HepG2 (cell line): ENCODE data around the gene IMP3. TPM values are rescaled to one million over a fixed set of nuclear protein-coding genes. Genes with fewer than 3 reads are reported as not detected.

Source experiments
- BCL3 ChIP-seq: sonication (generic); formaldehyde crosslinking; IDR thresholded peaks from 2 replicates; pipeline ENCODE4 v1.5.1; 2020; ENCODE audit warnings: mild to moderate bottlenecking, missing genetic modification reagents, moderate library complexity
- CCDC6 ChIP-seq: sonication (generic); formaldehyde crosslinking; IDR thresholded peaks from 2 replicates; pipeline ENCODE4 v1.8.1; 2022; ENCODE audit warnings: mild to moderate bottlenecking, missing genetic modification reagents, moderate library complexity
- EZH2 ChIP-seq: conservative IDR thresholded peaks from 2 replicates; pipeline ENCODE4 v1.6.1; 2012; ENCODE audit warnings: mild to moderate bottlenecking, low read depth, low read length, moderate library complexity
- KDM1A ChIP-seq: IDR thresholded peaks from 2 replicates; pipeline ENCODE4 v1.6.1; 2016; ENCODE audit warnings: missing compliant biosample characterization
- LCORL ChIP-seq, 2 experiments: fragments of 450-650 bp in 1 of 2; sonication (generic) in 1 of 2; formaldehyde crosslinking in 1 of 2; IDR thresholded peaks; 2 replicates each; pipeline versions ENCODE4 v1.5.0 to v1.6.1; 2017 to 2020; ENCODE audit warnings: antibody characterized with exemption in 1 of 2, missing genetic modification reagents in 1 of 2
- NCOA1 ChIP-seq: sonication (generic); formaldehyde crosslinking; IDR thresholded peaks from 2 replicates; pipeline ENCODE4 v1.9.0; 2021; ENCODE audit warnings: missing genetic modification reagents
- PHF21A ChIP-seq: sonication (generic); formaldehyde crosslinking; IDR thresholded peaks from 2 replicates; pipeline ENCODE4 v1.5.0; 2020; ENCODE audit warnings: mild to moderate bottlenecking, missing genetic modification reagents
- RAD21 ChIP-seq: fragments of 450-650 bp; formaldehyde crosslinking; IDR thresholded peaks from 2 replicates; pipeline ENCODE4 v1.5.0; 2020; ENCODE audit warnings: mild to moderate bottlenecking
- RBM39 ChIP-seq: fragments of 200-400 bp; formaldehyde crosslinking; IDR thresholded peaks from one replicate; pipeline ENCODE4 v1.6.1; 2018; ENCODE audit warnings: antibody characterized with exemption, mild to moderate bottlenecking, low read depth, low read length; ENCODE audit not compliant: poor library complexity, severe bottlenecking
- RERE ChIP-seq: IDR thresholded peaks from 2 replicates; pipeline ENCODE4 v1.6.1; 2016; ENCODE audit warnings: low read depth, missing genetic modification reagents, missing compliant biosample characterization
- SALL2 ChIP-seq: sonication (generic); formaldehyde crosslinking; IDR thresholded peaks from 2 replicates; pipeline ENCODE4 v1.8.1; 2023; ENCODE audit warnings: mild to moderate bottlenecking, missing genetic modification reagents, inconsistent platforms
- ZBTB3 ChIP-seq: sonication (generic); formaldehyde crosslinking; IDR thresholded peaks from 2 replicates; pipeline ENCODE4 v1.4.0; 2020; ENCODE audit warnings: low read depth, mild to moderate bottlenecking, moderate library complexity, missing genetic modification reagents, borderline replicate concordance
- ZMYM4 ChIP-seq: sonication (generic); formaldehyde crosslinking; IDR thresholded peaks from 2 replicates; pipeline ENCODE4 v1.8.1; 2023; ENCODE audit warnings: mild to moderate bottlenecking, missing genetic modification reagents
- ZNF331 ChIP-seq: sonication (generic); formaldehyde crosslinking; IDR thresholded peaks from 2 replicates; pipeline ENCODE4 v1.4.0; 2020; ENCODE audit warnings: missing genetic modification reagents
- ZNF335 ChIP-seq: sonication (generic); formaldehyde crosslinking; IDR thresholded peaks from 2 replicates; pipeline ENCODE4 v1.4.0; 2020; ENCODE audit warnings: missing genetic modification reagents
- ZNF572 ChIP-seq: sonication (generic); formaldehyde crosslinking; IDR thresholded peaks from 2 replicates; pipeline ENCODE4 v1.5.1; 2020; ENCODE audit warnings: mild to moderate bottlenecking, missing genetic modification reagents
- ZNF772 ChIP-seq: sonication (generic); formaldehyde crosslinking; IDR thresholded peaks from 2 replicates; pipeline ENCODE4 v1.5.0; 2020; ENCODE audit warnings: mild to moderate bottlenecking, missing genetic modification reagents
- ZNF776 ChIP-seq: sonication (generic); formaldehyde crosslinking; IDR thresholded peaks from 2 replicates; pipeline ENCODE4 v1.4.0; 2020; ENCODE audit warnings: mild to moderate bottlenecking, missing genetic modification reagents
- polyA plus RNA-seq, 8 experiments: library from polyadenylated mRNA; depleted of rRNA in 3 of 8; stranded (reverse) in 7 of 8; unstranded in 1 of 8; fragments of >200 nt; fragmentation: Illumina TruSeq in 4 of 8; extraction: Trizol in 4 of 8; gene quantifications; 2 replicates each; pipeline versions ENCODE4 v1.2.1 to v1.2.3, GENCODE V29; 2011 to 2016; ENCODE audit warnings: low read depth in 4 of 8, missing spikeins in 1 of 8, mixed read lengths in 1 of 8; ENCODE audit not compliant: insufficient read depth in 1 of 8
- total RNA-seq, 5 experiments: library from RNA; depleted of rRNA; stranded (reverse); fragments of >200 nt; fragmentation: Illumina TruSeq; extraction: Trizol; gene quantifications; 2 replicates each; pipeline ENCODE4 v1.2.3, GENCODE V29; 2016; ENCODE audit warnings: low read depth in 1 of 5
- TF ChIP-seq, protein P1 (sequence below): sonication (generic); formaldehyde crosslinking; IDR thresholded peaks from 2 replicates; pipeline ENCODE4 v1.5.0; 2020; ENCODE audit warnings: mild to moderate bottlenecking, missing genetic modification reagents, moderate library complexity

IMP3 gene
- total and polyA plus RNA-seq, 2 of the 13 experiments (the other 11 are each of a cell fraction or from before 2014, with no cell fraction given) = 38.3 to 143 TPM

- TF ChIP-seq RERE (CRISPR knock-in tag) (no peak), EZH2 (no peak), PHF21A (CRISPR knock-in tag) (0 out of 2 replicates have a peak, but pooled peaks have one; percentile 22), LCORL (IDR thresholded peaks at IDR 0.05) (no peak), LCORL (CRISPR knock-in tag; IDR thresholded peaks at IDR 0.05) (0 out of 2 replicates have a peak, but pooled peaks have one; percentile 8), ZNF776 (CRISPR knock-in tag) (no peak), ZNF572 (CRISPR knock-in tag) (0 out of 2 replicates have a peak, but pooled peaks have one; percentile 9), ZMYM4 (CRISPR knock-in tag) (0 out of 2 replicates have a peak, but pooled peaks have one; percentile 5), ZNF772 (CRISPR knock-in tag) (0 out of 2 replicates have a peak, but pooled peaks have one; percentile 4), RBM39 (no peak), ZNF335 (0 out of 2 replicates have a peak, but pooled peaks have one; percentile 12), SALL2 (no peak), NCOA1 (CRISPR knock-in tag) (0 out of 2 replicates have a peak, but pooled peaks have one; percentile 9), KDM1A (CRISPR knock-in tag) (0 out of 2 replicates have a peak, but pooled peaks have one; percentile 55), ZBTB3 (CRISPR knock-in tag) (0 out of 2 replicates have a peak, but pooled peaks have one; percentile 16), RAD21 (CRISPR knock-in tag) (0 out of 2 replicates have a peak, but pooled peaks have one; percentile 5), CCDC6 (CRISPR knock-in tag) (0 out of 2 replicates have a peak, but pooled peaks have one; percentile 2), ZNF331 (CRISPR knock-in tag) (0 out of 2 replicates have a peak, but pooled peaks have one; percentile 19), BCL3 (no peak)
- TF ChIP-seq, protein P1, sequence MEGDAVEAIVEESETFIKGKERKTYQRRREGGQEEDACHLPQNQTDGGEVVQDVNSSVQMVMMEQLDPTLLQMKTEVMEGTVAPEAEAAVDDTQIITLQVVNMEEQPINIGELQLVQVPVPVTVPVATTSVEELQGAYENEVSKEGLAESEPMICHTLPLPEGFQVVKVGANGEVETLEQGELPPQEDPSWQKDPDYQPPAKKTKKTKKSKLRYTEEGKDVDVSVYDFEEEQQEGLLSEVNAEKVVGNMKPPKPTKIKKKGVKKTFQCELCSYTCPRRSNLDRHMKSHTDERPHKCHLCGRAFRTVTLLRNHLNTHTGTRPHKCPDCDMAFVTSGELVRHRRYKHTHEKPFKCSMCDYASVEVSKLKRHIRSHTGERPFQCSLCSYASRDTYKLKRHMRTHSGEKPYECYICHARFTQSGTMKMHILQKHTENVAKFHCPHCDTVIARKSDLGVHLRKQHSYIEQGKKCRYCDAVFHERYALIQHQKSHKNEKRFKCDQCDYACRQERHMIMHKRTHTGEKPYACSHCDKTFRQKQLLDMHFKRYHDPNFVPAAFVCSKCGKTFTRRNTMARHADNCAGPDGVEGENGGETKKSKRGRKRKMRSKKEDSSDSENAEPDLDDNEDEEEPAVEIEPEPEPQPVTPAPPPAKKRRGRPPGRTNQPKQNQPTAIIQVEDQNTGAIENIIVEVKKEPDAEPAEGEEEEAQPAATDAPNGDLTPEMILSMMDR = peak; percentile 77
These were observed 607 bp upstream of the IMP3 start (continued) for GRCh38 chr15:75640483-75641178.
